GM18867 (cell line): ENCODE measurements around the gene CYP27A1.

Source experiments
- ATAC-seq: cut with Tn5 transposase; IDR thresholded peaks from one replicate; pipeline ENCODE4 v1.9.1; 2021; ENCODE audit warnings: mild to moderate bottlenecking, moderate library complexity; ENCODE audit not compliant: unreplicated experiment

Gene CYP27A1

GRCh38 chr2:218809515-218809914 lies 27.6 kb downstream of the CYP27A1 start:
- ATAC-seq, result no peak

GRCh38 chr2:218810256-218810655 lies 28.3 kb downstream of the CYP27A1 start:
- ATAC-seq, result no peak

- ATAC-seq, result no peak
Observed at GRCh38 chr2:218811382-218811781, 29.4 kb downstream of the CYP27A1 start.

- no peak for ATAC-seq
Observed at GRCh38 chr2:218812096-218812815, 30.3 kb downstream of the CYP27A1 start.

GRCh38 chr2:218812861-218813260 lies 30.9 kb downstream of the CYP27A1 start:
- ATAC-seq, result no peak

- ATAC-seq, result no peak
Observed at GRCh38 chr2:218813771-218814460, 32.0 kb downstream of the CYP27A1 start.

- no peak for ATAC-seq
Observed at GRCh38 chr2:218814540-218815243, 32.7 kb downstream of the CYP27A1 start.

GRCh38 chr2:218815244-218815637 lies 33.3 kb downstream of the CYP27A1 start:
- ATAC-seq, result no peak

GRCh38 chr2:218815649-218816048 lies 33.7 kb downstream of the CYP27A1 start:
- no peak for ATAC-seq

GRCh38 chr2:218816561-218817011 lies 34.6 kb downstream of the CYP27A1 start:
- no peak for ATAC-seq

- no peak for ATAC-seq
Observed at GRCh38 chr2:218819093-218819492, 37.1 kb downstream of the CYP27A1 start.

- no peak for ATAC-seq
Observed at GRCh38 chr2:218820746-218821369, 38.9 kb downstream of the CYP27A1 start.

GRCh38 chr2:218821605-218822211 lies 39.8 kb downstream of the CYP27A1 start:
- no peak for ATAC-seq

- no peak for ATAC-seq
Observed at GRCh38 chr2:218822622-218823021, 40.7 kb downstream of the CYP27A1 start.

- ATAC-seq, result no peak
Observed at GRCh38 chr2:218823196-218823855, 41.4 kb downstream of the CYP27A1 start.

GRCh38 chr2:218824004-218824403 lies 42.1 kb downstream of the CYP27A1 start:
- ATAC-seq, result no peak

- ATAC-seq, result no peak
Observed at GRCh38 chr2:218826791-218827190, 44.8 kb downstream of the CYP27A1 start.

- no peak for ATAC-seq
Observed at GRCh38 chr2:218827701-218828476, 45.9 kb downstream of the CYP27A1 start.

- no peak for ATAC-seq
Observed at GRCh38 chr2:218828477-218828778, 46.5 kb downstream of the CYP27A1 start.
